ENCODE measurements around the gene TBC1D22A.

Gene TBC1D22A

DNA sequence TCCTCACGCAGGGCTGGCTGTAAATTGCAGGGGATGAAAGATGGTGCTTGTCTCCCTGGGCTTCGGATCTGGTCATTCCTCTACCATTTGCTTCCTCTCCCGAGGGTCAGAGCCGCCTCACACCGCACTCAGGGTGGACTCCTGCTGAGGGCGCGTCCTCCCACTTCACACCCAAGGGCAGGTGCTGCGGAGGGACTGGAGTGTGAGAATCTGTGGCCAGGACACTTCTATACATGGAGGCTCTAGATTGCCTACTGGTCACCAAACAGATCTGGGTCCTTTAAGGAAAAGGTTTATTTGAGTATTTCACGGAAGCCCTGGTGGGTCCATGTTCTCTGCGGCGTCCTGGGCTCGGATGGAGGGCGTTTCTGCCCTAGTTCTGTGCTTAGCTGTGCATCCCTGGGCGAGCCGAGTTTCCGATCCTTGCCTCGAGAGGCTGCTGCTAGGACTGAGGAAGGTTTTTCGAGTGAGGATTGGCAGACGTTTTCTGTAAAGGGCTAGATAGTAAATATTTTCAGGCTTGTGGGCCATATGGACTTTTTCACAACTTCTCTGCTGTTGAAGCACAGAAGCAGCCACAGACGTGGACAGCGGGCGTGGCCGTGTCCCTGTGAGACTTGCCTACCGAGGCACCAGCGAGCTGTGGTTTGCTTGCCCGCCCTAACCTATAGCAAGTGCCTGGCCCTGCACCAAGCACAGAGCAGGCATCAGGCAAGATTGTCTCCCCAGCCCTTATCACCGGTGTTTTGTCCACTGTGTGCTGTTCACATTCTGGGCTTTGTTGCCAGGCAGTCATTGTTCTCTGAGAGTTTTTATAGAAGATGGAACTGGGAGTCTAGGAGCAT, 279.0 kb downstream of the TBC1D22A start:
- H3K36me3 ChIP-seq, result no peaks in the 10 kb centered on the region

DNA sequence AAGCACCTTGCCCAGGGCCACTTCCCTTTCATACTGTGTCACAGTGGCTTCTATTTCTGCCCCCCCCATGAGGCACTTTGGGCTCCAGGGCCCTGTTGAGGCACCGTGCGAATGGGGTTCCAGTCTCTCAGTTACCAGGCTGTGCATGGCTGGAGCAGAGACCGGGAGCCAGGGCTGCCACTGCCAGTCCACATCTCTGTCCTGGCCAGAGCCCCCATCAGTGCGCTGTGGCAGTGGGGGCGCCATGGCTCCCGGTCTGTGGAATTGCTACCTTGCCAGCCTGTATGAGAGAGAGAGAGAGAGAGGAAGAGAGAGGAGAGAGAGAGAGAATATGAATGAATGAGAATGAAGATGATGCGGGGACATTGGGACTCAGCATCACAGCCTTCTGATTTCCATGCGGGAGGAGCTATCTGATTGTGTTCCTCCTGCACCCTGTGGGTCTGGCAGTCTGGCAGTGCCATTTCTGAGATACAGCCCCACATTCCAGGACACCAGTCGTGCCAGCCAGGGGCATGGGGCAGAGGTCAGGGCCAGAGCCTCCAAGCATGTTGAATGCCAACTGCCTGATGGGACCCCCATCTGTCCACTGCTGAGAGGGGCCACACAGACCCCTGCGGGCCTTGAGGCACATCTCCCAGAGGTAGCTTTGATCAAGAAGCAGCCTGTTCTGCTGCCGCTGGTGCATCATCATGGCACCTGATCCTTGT, 279.8 kb downstream of the TBC1D22A start:
- TF ChIP-seq, protein P1, sequence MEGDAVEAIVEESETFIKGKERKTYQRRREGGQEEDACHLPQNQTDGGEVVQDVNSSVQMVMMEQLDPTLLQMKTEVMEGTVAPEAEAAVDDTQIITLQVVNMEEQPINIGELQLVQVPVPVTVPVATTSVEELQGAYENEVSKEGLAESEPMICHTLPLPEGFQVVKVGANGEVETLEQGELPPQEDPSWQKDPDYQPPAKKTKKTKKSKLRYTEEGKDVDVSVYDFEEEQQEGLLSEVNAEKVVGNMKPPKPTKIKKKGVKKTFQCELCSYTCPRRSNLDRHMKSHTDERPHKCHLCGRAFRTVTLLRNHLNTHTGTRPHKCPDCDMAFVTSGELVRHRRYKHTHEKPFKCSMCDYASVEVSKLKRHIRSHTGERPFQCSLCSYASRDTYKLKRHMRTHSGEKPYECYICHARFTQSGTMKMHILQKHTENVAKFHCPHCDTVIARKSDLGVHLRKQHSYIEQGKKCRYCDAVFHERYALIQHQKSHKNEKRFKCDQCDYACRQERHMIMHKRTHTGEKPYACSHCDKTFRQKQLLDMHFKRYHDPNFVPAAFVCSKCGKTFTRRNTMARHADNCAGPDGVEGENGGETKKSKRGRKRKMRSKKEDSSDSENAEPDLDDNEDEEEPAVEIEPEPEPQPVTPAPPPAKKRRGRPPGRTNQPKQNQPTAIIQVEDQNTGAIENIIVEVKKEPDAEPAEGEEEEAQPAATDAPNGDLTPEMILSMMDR (IDR thresholded peaks at IDR 0.05; ENCODE audit: low read depth, low read length), result no peak
- Histone ChIP-seq H3K4me3 (ENCODE audit: low read depth, low read length) (no peak overlapping the region), H3K36me3 (no peaks in the 10 kb centered on the region), H3K27ac (no peak overlapping the region), H3K27me3 (ENCODE audit: insufficient read depth, low read depth, severe bottlenecking) (no peaks in the 10 kb centered on the region), H3K9me3 (ENCODE audit: severe bottlenecking) (no peaks in the 10 kb centered on the region)
- DNase-seq, result no peak

More for the DNA sequence above, 279.0 kb downstream of the TBC1D22A start:
- TF ChIP-seq, protein P1 (IDR thresholded peaks at IDR 0.05; ENCODE audit: low read depth, low read length), result no peak
- H3K27me3 ChIP-seq (ENCODE audit: insufficient read depth, low read depth, severe bottlenecking), result no peaks in the 10 kb centered on the region
- no peak for DNase-seq
- H3K9me3 ChIP-seq (ENCODE audit: severe bottlenecking), result no peaks in the 10 kb centered on the region
- H3K27ac ChIP-seq, result no peak overlapping the region
- H3K4me3 ChIP-seq (ENCODE audit: low read depth, low read length), result no peak overlapping the region

DNA sequence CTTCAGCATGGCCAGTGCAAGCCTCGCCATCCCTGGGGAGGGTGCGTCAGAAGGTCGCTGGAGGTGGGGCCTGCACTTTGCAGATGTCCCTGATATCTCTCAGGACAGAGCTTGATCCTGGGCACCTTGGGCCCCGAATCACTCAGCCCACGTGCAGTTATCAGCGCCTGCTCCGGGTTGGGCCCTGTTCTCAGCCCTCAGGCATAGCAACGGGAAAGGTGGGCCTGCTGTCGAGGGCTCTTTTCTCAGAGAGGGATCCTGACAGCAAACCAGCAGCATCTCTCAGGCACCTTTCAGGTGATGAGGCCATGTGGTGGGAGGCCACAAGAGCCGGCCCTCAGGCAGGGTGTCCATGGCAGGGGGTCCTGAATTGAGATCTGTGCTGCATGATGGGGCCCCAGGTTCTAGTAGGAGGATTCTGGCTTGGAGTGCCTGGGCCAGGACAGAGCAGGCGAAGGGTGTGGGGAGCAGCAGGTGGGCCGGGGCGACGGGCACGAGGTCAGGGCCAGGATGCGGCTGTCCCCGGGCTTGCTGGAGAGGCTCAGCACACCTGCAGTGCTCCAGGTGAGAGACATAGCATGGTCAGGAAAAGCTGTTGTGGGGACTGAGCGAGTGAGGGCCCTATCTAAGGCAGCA, 280.5 kb downstream of the TBC1D22A start:
- TF ChIP-seq, protein P1 (IDR thresholded peaks at IDR 0.05; ENCODE audit: low read depth, low read length), result no peak
- DNase-seq, result no peak

DNA sequence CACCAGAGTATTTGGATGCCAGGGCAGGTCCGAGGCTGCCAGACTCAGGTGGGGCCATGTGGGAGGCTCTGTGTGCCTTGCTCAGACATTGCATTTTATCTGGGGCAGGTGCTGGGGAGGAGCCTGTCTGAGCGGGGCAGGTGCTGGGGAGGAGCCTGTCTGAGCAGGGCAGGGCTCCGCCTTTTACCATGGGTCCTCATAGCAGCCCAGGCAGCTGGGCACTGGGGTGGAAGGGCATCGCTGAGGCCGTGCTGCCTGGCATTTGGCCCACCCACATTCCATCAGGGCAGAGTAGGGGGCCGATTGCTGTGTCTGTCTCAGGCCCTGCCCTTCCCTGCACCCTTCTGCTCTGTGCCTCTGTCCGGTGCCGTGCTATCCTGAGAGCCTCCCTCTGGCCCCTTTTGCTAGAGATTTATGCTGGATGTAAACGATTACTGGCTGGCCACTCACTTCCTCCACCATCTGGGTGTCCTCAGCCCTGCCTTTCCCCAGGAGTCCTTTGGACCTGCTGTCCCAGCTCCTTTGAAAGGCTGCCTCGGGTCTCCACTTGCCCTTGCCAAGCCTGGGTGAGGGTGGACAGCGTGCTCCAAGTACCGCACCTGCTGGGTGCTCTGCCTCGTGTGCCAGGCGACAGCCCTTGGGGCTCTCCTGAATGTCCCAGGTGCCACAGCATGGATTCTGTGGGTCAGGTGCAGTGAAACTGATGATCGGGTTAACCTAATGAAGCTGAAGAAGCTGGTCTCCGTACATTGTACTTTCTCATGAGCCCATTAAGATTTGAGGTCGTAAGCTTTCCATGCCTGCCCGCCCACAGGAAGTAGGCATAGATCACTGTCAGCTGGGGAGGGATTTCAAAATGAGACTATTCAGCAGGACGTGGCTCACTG, 281.6 kb downstream of the TBC1D22A start:
- peak; percentile 91 for DNase-seq

More for the DNA sequence above, 280.5 kb downstream of the TBC1D22A start:
- H3K4me3 ChIP-seq (ENCODE audit: low read depth, low read length), result no peak overlapping the region
- H3K9me3 ChIP-seq (ENCODE audit: severe bottlenecking), result no peaks in the 10 kb centered on the region
- H3K36me3 ChIP-seq, result no peaks in the 10 kb centered on the region
- peak overlapping the region; percentile 75 for H3K27ac ChIP-seq
- no peaks in the 10 kb centered on the region for H3K27me3 ChIP-seq (ENCODE audit: insufficient read depth, low read depth, severe bottlenecking)

More for the DNA sequence above, 281.6 kb downstream of the TBC1D22A start:
- TF ChIP-seq, protein P1 (IDR thresholded peaks at IDR 0.05; ENCODE audit: low read depth, low read length), result no peak
- Histone ChIP-seq H3K36me3 (no peaks in the 10 kb centered on the region), H3K27me3 (ENCODE audit: insufficient read depth, low read depth, severe bottlenecking) (no peaks in the 10 kb centered on the region), H3K4me3 (ENCODE audit: low read depth, low read length) (peak overlapping the region; percentile 41), H3K27ac (peak overlapping the region; percentile 75), H3K9me3 (ENCODE audit: severe bottlenecking) (no peaks in the 10 kb centered on the region)
